HUES64 (cell line): ENCODE measurements around the gene SOSTDC1.

Experiments
- H3K27ac ChIP-seq: 2 replicates; pipeline ENCODE4 v1.7.0; 2013; ENCODE audit warnings: low read depth, low read length, inconsistent platforms
- H3K27me3 ChIP-seq: 2 replicates; pipeline ENCODE4 v1.6.1; 2013; ENCODE audit warnings: mild to moderate bottlenecking, low read length; ENCODE audit not compliant: insufficient read depth
- H3K36me3 ChIP-seq: 2 replicates; pipeline ENCODE4 v1.6.1; 2013; ENCODE audit warnings: mild to moderate bottlenecking, low read length; ENCODE audit not compliant: insufficient read depth
- H3K4me1 ChIP-seq: 2 replicates; pipeline ENCODE4 v1.6.1; 2013; ENCODE audit warnings: mild to moderate bottlenecking, low read length, moderate library complexity; ENCODE audit not compliant: insufficient read depth
- H3K4me3 ChIP-seq: 2 replicates; pipeline ENCODE4 v1.5.1; 2013; ENCODE audit warnings: mild to moderate bottlenecking, low read length, moderate library complexity
- H3K9ac ChIP-seq: 2 replicates; pipeline ENCODE4 v1.6.1; 2013; ENCODE audit warnings: mild to moderate bottlenecking, low read depth, low read length
- H3K9me3 ChIP-seq: 2 replicates; pipeline ENCODE4 v1.6.1; 2013; ENCODE audit warnings: low read depth, low read length; ENCODE audit not compliant: insufficient read depth
- WGBS: fragments of 150-250, 120-280 bp; methylation state at CpG from one replicate; pipeline ENCODE4 v1.1.7; 2013; ENCODE audit warnings: missing lambda C conversion rate; 5-methylcytosine and 5-hydroxymethylcytosine counted together

SOSTDC1 gene

GRCh38 chr7:16419126-16419525, 46.4 kb downstream of the SOSTDC1 start:
- no CpG with 5 or more reads among the region's 1 CpG for WGBS
- Histone ChIP-seq H3K27me3 (peaks cover 25% of the 10 kb centered on the region), H3K9me3 (no peaks in the 10 kb centered on the region), H3K9ac (no peak overlapping the region), H3K27ac (no peak overlapping the region), H3K4me1 (peaks cover 8% of the 10 kb centered on the region), H3K4me3 (no peak overlapping the region), H3K36me3 (no peaks in the 10 kb centered on the region)

GRCh38 chr7:16417906-16418305, 47.6 kb downstream of the SOSTDC1 start:
- no peaks in the 10 kb centered on the region for H3K36me3 ChIP-seq
- H3K27ac ChIP-seq = no peak overlapping the region
- peaks cover 25% of the 10 kb centered on the region for H3K27me3 ChIP-seq
- no peaks in the 10 kb centered on the region for H3K9me3 ChIP-seq
- WGBS = no CpG with 5 or more reads among the region's 1 CpG
- H3K4me3 ChIP-seq = no peak overlapping the region
- peaks cover 8% of the 10 kb centered on the region for H3K4me1 ChIP-seq
- no peak overlapping the region for H3K9ac ChIP-seq

GRCh38 chr7:16416289-16417282, 49.0 kb downstream of the SOSTDC1 start:
- Histone ChIP-seq H3K27ac (no peak overlapping the region), H3K9ac (no peak overlapping the region), H3K9me3 (no peaks in the 10 kb centered on the region), H3K27me3 (peaks cover 17% of the 10 kb centered on the region), H3K36me3 (no peaks in the 10 kb centered on the region), H3K4me3 (no peak overlapping the region), H3K4me1 (0 out of 2 replicates have a peak, but pooled peaks cover under 1% of the 10 kb centered on the region)
- 92% methylated on average over 7 of the region's 7 CpGs for WGBS

- Histone ChIP-seq H3K9ac (no peak overlapping the region), H3K9me3 (no peaks in the 10 kb centered on the region), H3K36me3 (no peaks in the 10 kb centered on the region), H3K4me1 (no peaks in the 10 kb centered on the region), H3K27me3 (no peaks in the 10 kb centered on the region), H3K4me3 (no peak overlapping the region), H3K27ac (no peak overlapping the region)
- 92% methylated on average over 8 of the region's 8 CpGs for WGBS
These were observed 53.0 kb downstream of the SOSTDC1 start for GRCh38 chr7:16412274-16413254.
